ENCODE measurements around the gene NTN5. TPM values are rescaled to one million over a fixed set of nuclear protein-coding genes. Genes with fewer than 3 reads are reported as not detected.

Gene NTN5
- total and polyA plus RNA-seq, 9 of the 15 experiments (the other 6 are each of a cell fraction or from before 2014, with no cell fraction given): not detected

GRCh38 chr19:48631225-48631624 is 41.6 kb downstream of the NTN5 start (continued):
- no peak for TF ChIP-seq ZNF592 (IDR thresholded peaks at IDR 0.05)
- no peak for TF ChIP-seq RFX5 (IDR thresholded peaks at IDR 0.05; ENCODE audit: low read depth, low read length)
- no peak for TF ChIP-seq CEBPZ (IDR thresholded peaks at IDR 0.05; ENCODE audit: borderline replicate concordance, low read depth, low read length)
- TF ChIP-seq CBFA2T3 (IDR thresholded peaks at IDR 0.05): no peak
- TF ChIP-seq E2F6 (IDR thresholded peaks at IDR 0.05; ENCODE audit: borderline replicate concordance in 1 of 2, extremely low read depth in 1 of 2, insufficient read depth in 1 of 2, insufficient read length in 1 of 2, low read depth in 1 of 2, low read length in 1 of 2, poor library complexity in 1 of 2, severe bottlenecking in 1 of 2): no peak
- TF ChIP-seq ZNF644 (tag; IDR thresholded peaks at IDR 0.05; ENCODE audit: low read depth): no peak
- TF ChIP-seq THRAP3 (IDR thresholded peaks at IDR 0.05; ENCODE audit: borderline replicate concordance): no peak
- TF ChIP-seq ETV6 (IDR thresholded peaks at IDR 0.05; ENCODE audit: borderline replicate concordance in 1 of 2, low read depth in 2 of 2, low read length in 1 of 2): no peak
- TF ChIP-seq ETV6 (CRISPR knock-in tag; IDR thresholded peaks at IDR 0.05; ENCODE audit: borderline replicate concordance): no peak
- TF ChIP-seq KDM1A (IDR thresholded peaks at IDR 0.05): peak; percentile 84 to 85; a peak in 3 of 4 replicates
- TF ChIP-seq, protein P1, sequence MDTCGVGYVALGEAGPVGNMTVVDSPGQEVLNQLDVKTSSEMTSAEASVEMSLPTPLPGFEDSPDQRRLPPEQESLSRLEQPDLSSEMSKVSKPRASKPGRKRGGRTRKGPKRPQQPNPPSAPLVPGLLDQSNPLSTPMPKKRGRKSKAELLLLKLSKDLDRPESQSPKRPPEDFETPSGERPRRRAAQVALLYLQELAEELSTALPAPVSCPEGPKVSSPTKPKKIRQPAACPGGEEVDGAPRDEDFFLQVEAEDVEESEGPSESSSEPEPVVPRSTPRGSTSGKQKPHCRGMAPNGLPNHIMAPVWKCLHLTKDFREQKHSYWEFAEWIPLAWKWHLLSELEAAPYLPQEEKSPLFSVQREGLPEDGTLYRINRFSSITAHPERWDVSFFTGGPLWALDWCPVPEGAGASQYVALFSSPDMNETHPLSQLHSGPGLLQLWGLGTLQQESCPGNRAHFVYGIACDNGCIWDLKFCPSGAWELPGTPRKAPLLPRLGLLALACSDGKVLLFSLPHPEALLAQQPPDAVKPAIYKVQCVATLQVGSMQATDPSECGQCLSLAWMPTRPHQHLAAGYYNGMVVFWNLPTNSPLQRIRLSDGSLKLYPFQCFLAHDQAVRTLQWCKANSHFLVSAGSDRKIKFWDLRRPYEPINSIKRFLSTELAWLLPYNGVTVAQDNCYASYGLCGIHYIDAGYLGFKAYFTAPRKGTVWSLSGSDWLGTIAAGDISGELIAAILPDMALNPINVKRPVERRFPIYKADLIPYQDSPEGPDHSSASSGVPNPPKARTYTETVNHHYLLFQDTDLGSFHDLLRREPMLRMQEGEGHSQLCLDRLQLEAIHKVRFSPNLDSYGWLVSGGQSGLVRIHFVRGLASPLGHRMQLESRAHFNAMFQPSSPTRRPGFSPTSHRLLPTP (IDR thresholded peaks at IDR 0.05; ENCODE audit: borderline replicate concordance, extremely low read depth, insufficient read length): no peak
- no peak for TF ChIP-seq KLF16 (IDR thresholded peaks at IDR 0.05)
- TF ChIP-seq IRF2 (CRISPR knock-in tag; IDR thresholded peaks at IDR 0.05): no peak
- no peak for TF ChIP-seq JUN (IDR thresholded peaks at IDR 0.05; ENCODE audit: borderline replicate concordance, low read depth, low read length)
- TF ChIP-seq JUN (CRISPR knock-in tag; IDR thresholded peaks at IDR 0.05; ENCODE audit: borderline replicate concordance): no peak
